GM18508 (cell line): ENCODE results near the gene CACNA1F.
A peak's percentile ranks its signal among the peaks of the same experiment; 100 is the strongest.

Experiments used
- ATAC-seq: cut with Tn5 transposase; IDR thresholded peaks from one replicate; pipeline ENCODE4 v1.9.1; 2021; ENCODE audit warnings: moderate number of reproducible peaks; ENCODE audit not compliant: insufficient read depth, unreplicated experiment

The CACNA1F gene

GRCh38 chrX:49202022-49202421 lies 31.1 kb downstream of the CACNA1F start:
- no peak for ATAC-seq

- peak; percentile 74 for ATAC-seq
These were observed 33.0 kb downstream of the CACNA1F start, which contains the start of gene SYP for GRCh38 chrX:49199906-49200771. TSS of gene SYP (minus strand) at chrX:49200193. CDS start at chrX:49200186, 7 bp downstream.

GRCh38 chrX:49199315-49199595 lies 33.9 kb downstream of the CACNA1F start:
- ATAC-seq, result no peak

- no peak for ATAC-seq
These were observed 34.4 kb downstream of the CACNA1F start for GRCh38 chrX:49198540-49199314.

GRCh38 chrX:49197543-49198087 lies 35.5 kb downstream of the CACNA1F start:
- no peak for ATAC-seq

GRCh38 chrX:49193542-49193964 lies 39.6 kb downstream of the CACNA1F start:
- no peak for ATAC-seq

GRCh38 chrX:49192722-49193328 lies 40.3 kb downstream of the CACNA1F start:
- no peak for ATAC-seq

- ATAC-seq, result peak; percentile 3
These were observed 41.5 kb downstream of the CACNA1F start for GRCh38 chrX:49191574-49192011.

- peak; percentile 83 for ATAC-seq
These were observed 42.1 kb downstream of the CACNA1F start for GRCh38 chrX:49190821-49191573.

GRCh38 chrX:49189606-49190005 lies 43.5 kb downstream of the CACNA1F start:
- no peak for ATAC-seq

- ATAC-seq, result no peak
These were observed 44.6 kb downstream of the CACNA1F start for GRCh38 chrX:49188468-49189076.

- ATAC-seq, result no peak
These were observed 45.6 kb downstream of the CACNA1F start for GRCh38 chrX:49187526-49187925.

GRCh38 chrX:49187028-49187394 lies 46.1 kb downstream of the CACNA1F start:
- no peak for ATAC-seq

GRCh38 chrX:49186125-49187027 lies 46.8 kb downstream of the CACNA1F start, which contains the start of gene PRICKLE3:
TSS of gene PRICKLE3 (minus strand) at chrX:49186373. CDS start at chrX:49186297, 76 bp downstream.
- ATAC-seq, result no peak

GRCh38 chrX:49184294-49185281 lies 48.6 kb downstream of the CACNA1F start:
- no peak for ATAC-seq

GRCh38 chrX:49183701-49184281 lies 49.3 kb downstream of the CACNA1F start:
- ATAC-seq, result no peak

GRCh38 chrX:49179358-49179757 lies 53.8 kb downstream of the CACNA1F start:
- no peak for ATAC-seq
